Liver (tissue), 9 donors: ENCODE measurements around the gene TEX53. TPM values are rescaled to one million over a fixed set of nuclear protein-coding genes. Genes with fewer than 3 reads are reported as not detected.

Source experiments
- DNase-seq: peaks from one replicate; pipeline ENCODE4 v3.0.0-alpha.2; 2017; ENCODE audit warnings: low spot score
- H3K27ac ChIP-seq, 2 donors: one replicate each; pipeline ENCODE4 v1.7.0; 2013; ENCODE audit warnings: inconsistent platforms in 2 of 2, low read length in 2 of 2, control low read depth in 1 of 2, low read depth in 1 of 2, mild to moderate bottlenecking in 1 of 2
- H3K27me3 ChIP-seq, 4 donors: one replicate each; pipeline versions ENCODE4 v1.6.1 to v1.7.0; 2013; ENCODE audit warnings: low read length in 3 of 4, inconsistent platforms in 1 of 4, mild to moderate bottlenecking in 1 of 4, moderate library complexity in 1 of 4; ENCODE audit not compliant: control insufficient read depth in 4 of 4, insufficient read depth in 4 of 4
- H3K36me3 ChIP-seq, 4 donors: one replicate each; pipeline versions ENCODE4 v1.6.1 to v1.7.0; 2013; ENCODE audit warnings: low read length in 3 of 4, mild to moderate bottlenecking in 3 of 4, low read depth in 1 of 4, moderate library complexity in 1 of 4; ENCODE audit not compliant: control insufficient read depth in 4 of 4, insufficient read depth in 3 of 4
- H3K4me1 ChIP-seq, 4 donors: one replicate each; pipeline versions ENCODE4 v1.6.1 to v1.7.0; 2013; ENCODE audit warnings: low read length in 3 of 4, mild to moderate bottlenecking in 3 of 4, moderate library complexity in 1 of 4; ENCODE audit not compliant: control insufficient read depth in 4 of 4, insufficient read depth in 4 of 4
- H3K4me3 ChIP-seq, 3 donors: one replicate each; pipeline versions ENCODE4 v1.6.1 to v1.7.0; 2013; ENCODE audit warnings: low read length in 3 of 3, control low read depth in 1 of 3, low read depth in 1 of 3, mild to moderate bottlenecking in 1 of 3
- H3K9ac ChIP-seq, 2 donors: one replicate each; pipeline ENCODE4 v1.7.0; 2013; ENCODE audit warnings: low read length in 2 of 2, mild to moderate bottlenecking in 2 of 2, moderate library complexity in 2 of 2, control low read depth in 1 of 2, low read depth in 1 of 2
- H3K9me3 ChIP-seq, 4 donors: one replicate each; pipeline versions ENCODE4 v1.6.1 to v1.7.0; 2013; ENCODE audit warnings: low read length in 3 of 4; ENCODE audit not compliant: control insufficient read depth in 4 of 4
- EGR1 ChIP-seq, 2 donors: IDR thresholded peaks; 2 replicates each; pipeline ENCODE4 v1.6.1; 2016 to 2018; ENCODE audit warnings: antibody characterized with exemption in 2 of 2, low read depth in 2 of 2
- FOXA1 ChIP-seq: IDR thresholded peaks from 2 replicates; pipeline ENCODE4 v1.6.1; 2016; ENCODE audit warnings: antibody characterized with exemption
- FOXA2 ChIP-seq: IDR thresholded peaks from 2 replicates; pipeline ENCODE4 v1.6.1; 2016; ENCODE audit warnings: antibody characterized with exemption
- GABPA ChIP-seq, 2 donors: IDR thresholded peaks in 1 of 2; conservative IDR thresholded peaks in 1 of 2; 2 replicates each; pipeline ENCODE4 v1.6.1; 2016; ENCODE audit warnings: antibody characterized with exemption in 2 of 2, mild to moderate bottlenecking in 1 of 2, moderate library complexity in 1 of 2
- HNF4A ChIP-seq, 2 donors: conservative IDR thresholded peaks; 2 replicates each; pipeline ENCODE4 v1.6.1; 2016; ENCODE audit warnings: antibody characterized with exemption in 2 of 2, mild to moderate bottlenecking in 2 of 2
- HNF4G ChIP-seq: IDR thresholded peaks from 2 replicates; pipeline ENCODE4 v1.6.1; 2016; ENCODE audit warnings: antibody characterized with exemption
- JUND ChIP-seq, 2 donors: IDR thresholded peaks; 2 replicates each; pipeline ENCODE4 v1.6.1; 2016; ENCODE audit warnings: antibody characterized with exemption in 2 of 2
- NR2F2 ChIP-seq: IDR thresholded peaks from 2 replicates; pipeline ENCODE4 v1.6.1; 2016; ENCODE audit warnings: antibody characterized with exemption
- RAD21 ChIP-seq, 2 donors: IDR thresholded peaks; 2 replicates each; pipeline ENCODE4 v1.6.1; 2016; ENCODE audit warnings: antibody characterized with exemption in 2 of 2, mild to moderate bottlenecking in 2 of 2
- RXRA ChIP-seq, 2 donors: IDR thresholded peaks; 2 replicates each; pipeline ENCODE4 v1.6.1; 2017 to 2018; ENCODE audit warnings: antibody characterized with exemption in 2 of 2, mild to moderate bottlenecking in 1 of 2
- SP1 ChIP-seq: IDR thresholded peaks from 2 replicates; pipeline ENCODE4 v1.6.1; 2018; ENCODE audit warnings: antibody characterized with exemption, mild to moderate bottlenecking
- TAF1 ChIP-seq: conservative IDR thresholded peaks from 2 replicates; pipeline ENCODE4 v1.6.1; 2016; ENCODE audit warnings: antibody characterized with exemption, mild to moderate bottlenecking
- YY1 ChIP-seq: IDR thresholded peaks from 2 replicates; pipeline ENCODE4 v1.6.1; 2016; ENCODE audit warnings: antibody characterized with exemption, mild to moderate bottlenecking
- ZBTB33 ChIP-seq: IDR thresholded peaks from 2 replicates; pipeline ENCODE4 v1.6.1; 2016; ENCODE audit warnings: antibody characterized with exemption
- WGBS: extraction: QIAGEN DNeasy Blood & Tissue Kit; methylation state at CpG from one replicate; pipeline ENCODE4 v1.1.7; 2013; 5-methylcytosine and 5-hydroxymethylcytosine counted together
- polyA plus RNA-seq, 2 donors: library from polyadenylated mRNA; stranded (reverse) in 1 of 2; unstranded in 1 of 2; fragments of 200-250 nt in 1 of 2; fragments of >200 nt in 1 of 2; fragmentation: Nextera tagmentation in 1 of 2; extraction: Ambion mirVana in 1 of 2; gene quantifications; one replicate each; pipeline versions ENCODE4 v1.2.1 to v1.2.3, GENCODE V29; 2013 to 2015
- total RNA-seq, 2 donors: library from RNA; depleted of rRNA; stranded (reverse); fragments of >200 nt; gene quantifications; one replicate each; pipeline ENCODE4 v1.2.3, GENCODE V29; 2014
- TF ChIP-seq, protein P1 (sequence below): IDR thresholded peaks from 2 replicates; pipeline ENCODE4 v1.6.1; 2016; ENCODE audit warnings: antibody characterized with exemption, mild to moderate bottlenecking
- TF ChIP-seq, protein P2 (sequence below): fragments of 150-350 bp; IDR thresholded peaks from 2 replicates; pipeline ENCODE4 v1.5.1; 2017; ENCODE audit warnings: improper control_type of control experiment, low read depth, low read length; ENCODE audit not compliant: missing input control
- TF ChIP-seq, protein P3 (sequence below): IDR thresholded peaks from 2 replicates; pipeline ENCODE4 v1.6.1; 2016; ENCODE audit warnings: antibody characterized with exemption
- donor health status: healthy.
- donor health status: healthy.
- donor health status: healthy.
- donor health status: healthy.
- donor health status: healthy.

Gene TEX53
- total and polyA plus RNA-seq, 4 donors = not detected

- Histone ChIP-seq H3K27ac (no peak overlapping the region), H3K9me3 (no peaks in the 10 kb centered on the region), H3K27me3 (no peaks in the 10 kb centered on the region), H3K9ac (no peak overlapping the region), H3K4me3 (no peak overlapping the region), H3K36me3 (no peaks in the 10 kb centered on the region), H3K4me1 (peaks cover 3 to 34% (median 15%) of the 10 kb centered on the region in 4 donors)
- no peak for TF ChIP-seq SP1
- TF ChIP-seq RAD21 (IDR thresholded peaks at IDR 0.05) = no peak
- TF ChIP-seq GABPA (IDR thresholded peaks at IDR 0.05 in 1 of 2, conservative IDR thresholded peaks at IDR 0.05 in 1 of 2) = no peak
- TF ChIP-seq YY1 = no peak
- no peak for TF ChIP-seq JUND (IDR thresholded peaks at IDR 0.05)
- TF ChIP-seq ZBTB33 = no peak
- no peak for TF ChIP-seq RXRA (IDR thresholded peaks at IDR 0.05)
- TF ChIP-seq TAF1 = no peak
- TF ChIP-seq, protein P1, sequence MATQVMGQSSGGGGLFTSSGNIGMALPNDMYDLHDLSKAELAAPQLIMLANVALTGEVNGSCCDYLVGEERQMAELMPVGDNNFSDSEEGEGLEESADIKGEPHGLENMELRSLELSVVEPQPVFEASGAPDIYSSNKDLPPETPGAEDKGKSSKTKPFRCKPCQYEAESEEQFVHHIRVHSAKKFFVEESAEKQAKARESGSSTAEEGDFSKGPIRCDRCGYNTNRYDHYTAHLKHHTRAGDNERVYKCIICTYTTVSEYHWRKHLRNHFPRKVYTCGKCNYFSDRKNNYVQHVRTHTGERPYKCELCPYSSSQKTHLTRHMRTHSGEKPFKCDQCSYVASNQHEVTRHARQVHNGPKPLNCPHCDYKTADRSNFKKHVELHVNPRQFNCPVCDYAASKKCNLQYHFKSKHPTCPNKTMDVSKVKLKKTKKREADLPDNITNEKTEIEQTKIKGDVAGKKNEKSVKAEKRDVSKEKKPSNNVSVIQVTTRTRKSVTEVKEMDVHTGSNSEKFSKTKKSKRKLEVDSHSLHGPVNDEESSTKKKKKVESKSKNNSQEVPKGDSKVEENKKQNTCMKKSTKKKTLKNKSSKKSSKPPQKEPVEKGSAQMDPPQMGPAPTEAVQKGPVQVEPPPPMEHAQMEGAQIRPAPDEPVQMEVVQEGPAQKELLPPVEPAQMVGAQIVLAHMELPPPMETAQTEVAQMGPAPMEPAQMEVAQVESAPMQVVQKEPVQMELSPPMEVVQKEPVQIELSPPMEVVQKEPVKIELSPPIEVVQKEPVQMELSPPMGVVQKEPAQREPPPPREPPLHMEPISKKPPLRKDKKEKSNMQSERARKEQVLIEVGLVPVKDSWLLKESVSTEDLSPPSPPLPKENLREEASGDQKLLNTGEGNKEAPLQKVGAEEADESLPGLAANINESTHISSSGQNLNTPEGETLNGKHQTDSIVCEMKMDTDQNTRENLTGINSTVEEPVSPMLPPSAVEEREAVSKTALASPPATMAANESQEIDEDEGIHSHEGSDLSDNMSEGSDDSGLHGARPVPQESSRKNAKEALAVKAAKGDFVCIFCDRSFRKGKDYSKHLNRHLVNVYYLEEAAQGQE = no peak
- TF ChIP-seq FOXA2 = no peak
- TF ChIP-seq FOXA1 = no peak
- TF ChIP-seq HNF4G = no peak
- no peak for TF ChIP-seq EGR1 (IDR thresholded peaks at IDR 0.05; ENCODE audit: low read depth in 2 of 2)
- WGBS = 97% methylated on average over 2 of the region's 2 CpGs
- no peak for DNase-seq
Measured at GRCh38 chr9:114608525-114608796, 49.1 kb downstream of the TEX53 start.

DNA sequence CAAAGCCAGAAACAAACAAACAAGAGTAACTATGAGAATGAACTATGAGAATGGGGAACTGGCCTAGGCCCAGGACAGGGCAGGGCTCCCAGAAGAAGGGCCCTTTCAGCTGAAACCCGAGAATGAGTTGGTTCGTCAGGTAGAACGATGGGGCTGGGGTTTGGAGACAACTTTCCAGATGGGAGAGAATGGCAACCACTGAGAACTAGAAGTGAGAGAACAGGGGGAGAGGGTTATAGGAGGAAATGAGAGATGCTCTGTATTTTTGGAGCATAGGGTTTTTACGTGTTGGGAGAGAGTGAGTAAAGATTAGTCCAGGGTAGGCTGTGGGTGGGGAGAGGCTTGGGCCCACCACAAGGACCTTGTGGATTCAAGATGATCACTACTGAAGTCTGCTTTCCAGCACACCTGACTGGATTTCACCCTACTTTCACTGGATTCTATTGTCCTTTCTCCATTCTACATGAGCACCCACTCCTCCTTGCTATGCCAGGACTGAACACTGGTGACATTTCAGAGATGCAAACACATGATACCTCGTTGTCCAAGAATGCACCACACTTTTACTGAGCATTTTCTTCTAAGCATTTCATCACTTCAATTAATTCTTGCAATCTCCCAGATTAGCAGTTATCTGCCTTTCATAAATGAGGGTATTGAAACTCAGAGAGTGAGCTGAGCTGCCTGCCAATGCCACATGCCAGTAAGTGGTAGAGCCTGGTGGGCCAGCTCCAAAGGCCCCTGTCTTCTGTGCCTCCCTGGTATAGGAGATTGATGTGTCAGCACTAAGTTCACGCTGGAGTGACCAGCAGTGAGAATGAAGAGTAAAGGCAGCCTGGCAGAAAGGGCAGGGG is 49.7 kb downstream of the TEX53 start:
- Histone ChIP-seq H3K27ac (peak overlapping the region; percentile 62 to 74), H3K4me1 (peaks cover 3 to 37% (median 15%) of the 10 kb centered on the region in 4 donors), H3K36me3 (no peaks in the 10 kb centered on the region), H3K4me3 (no peak overlapping the region), H3K9ac (no peak overlapping the region), H3K27me3 (no peaks in the 10 kb centered on the region), H3K9me3 (no peaks in the 10 kb centered on the region)
- WGBS = 91% methylated on average over 6 of the region's 6 CpGs
- no peak for DNase-seq
- TF ChIP-seq RAD21 (IDR thresholded peaks at IDR 0.05) = no peak
- TF ChIP-seq EGR1 (IDR thresholded peaks at IDR 0.05; ENCODE audit: low read depth in 2 of 2) = no peak
- no peak for TF ChIP-seq RXRA (IDR thresholded peaks at IDR 0.05)
- no peak for TF ChIP-seq HNF4A (conservative IDR thresholded peaks at IDR 0.05)
- no peak for TF ChIP-seq FOXA1
- TF ChIP-seq, protein P1 = no peak
- no peak for TF ChIP-seq SP1
- no peak for TF ChIP-seq HNF4G
- no peak for TF ChIP-seq NR2F2
- TF ChIP-seq ZBTB33 = no peak
- TF ChIP-seq, protein P2, sequence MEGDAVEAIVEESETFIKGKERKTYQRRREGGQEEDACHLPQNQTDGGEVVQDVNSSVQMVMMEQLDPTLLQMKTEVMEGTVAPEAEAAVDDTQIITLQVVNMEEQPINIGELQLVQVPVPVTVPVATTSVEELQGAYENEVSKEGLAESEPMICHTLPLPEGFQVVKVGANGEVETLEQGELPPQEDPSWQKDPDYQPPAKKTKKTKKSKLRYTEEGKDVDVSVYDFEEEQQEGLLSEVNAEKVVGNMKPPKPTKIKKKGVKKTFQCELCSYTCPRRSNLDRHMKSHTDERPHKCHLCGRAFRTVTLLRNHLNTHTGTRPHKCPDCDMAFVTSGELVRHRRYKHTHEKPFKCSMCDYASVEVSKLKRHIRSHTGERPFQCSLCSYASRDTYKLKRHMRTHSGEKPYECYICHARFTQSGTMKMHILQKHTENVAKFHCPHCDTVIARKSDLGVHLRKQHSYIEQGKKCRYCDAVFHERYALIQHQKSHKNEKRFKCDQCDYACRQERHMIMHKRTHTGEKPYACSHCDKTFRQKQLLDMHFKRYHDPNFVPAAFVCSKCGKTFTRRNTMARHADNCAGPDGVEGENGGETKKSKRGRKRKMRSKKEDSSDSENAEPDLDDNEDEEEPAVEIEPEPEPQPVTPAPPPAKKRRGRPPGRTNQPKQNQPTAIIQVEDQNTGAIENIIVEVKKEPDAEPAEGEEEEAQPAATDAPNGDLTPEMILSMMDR = no peak
- TF ChIP-seq, protein P3, sequence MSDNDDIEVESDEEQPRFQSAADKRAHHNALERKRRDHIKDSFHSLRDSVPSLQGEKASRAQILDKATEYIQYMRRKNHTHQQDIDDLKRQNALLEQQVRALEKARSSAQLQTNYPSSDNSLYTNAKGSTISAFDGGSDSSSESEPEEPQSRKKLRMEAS = no peak
- no peak for TF ChIP-seq TAF1
- TF ChIP-seq JUND (IDR thresholded peaks at IDR 0.05) = no peak
- no peak for TF ChIP-seq YY1
- no peak for TF ChIP-seq GABPA (IDR thresholded peaks at IDR 0.05 in 1 of 2, conservative IDR thresholded peaks at IDR 0.05 in 1 of 2)
